GM19463 (cell line): Measurements from ENCODE around the gene WDR83.
"Not testable (repeated sequence)": the region's sequence is repeated elsewhere in the genome, so short reads cannot be mapped to it uniquely, and the experiment has no call there.

Source experiments
- ATAC-seq: cut with Tn5 transposase; IDR thresholded peaks from one replicate; pipeline ENCODE4 v1.9.1; 2021; ENCODE audit warnings: mild to moderate bottlenecking, moderate library complexity; ENCODE audit not compliant: unreplicated experiment

WDR83 gene

GRCh38 chr19:12666265-12667048, at the start of gene WDR83, which contains the start of gene MAN2B1:
WDR83 (plus strand) TSS chr19:12666807; CDS start chr19:12669791, 2,984 bp downstream.
MAN2B1 (minus strand) TSS chr19:12666742; CDS start chr19:12666701, 41 bp downstream.
- peak; percentile 68 for ATAC-seq

- ATAC-seq = no peak
These were observed 49.0 kb upstream of the WDR83 start for GRCh38 chr19:12617646-12618045.

GRCh38 chr19:12621253-12622024, 45.2 kb upstream of the WDR83 start:
- not testable (repeated sequence) for ATAC-seq

- no peak for ATAC-seq
These were observed 43.1 kb upstream of the WDR83 start for GRCh38 chr19:12623361-12624031.

GRCh38 chr19:12626958-12627357, 39.6 kb upstream of the WDR83 start:
- ATAC-seq = no peak

DNA sequence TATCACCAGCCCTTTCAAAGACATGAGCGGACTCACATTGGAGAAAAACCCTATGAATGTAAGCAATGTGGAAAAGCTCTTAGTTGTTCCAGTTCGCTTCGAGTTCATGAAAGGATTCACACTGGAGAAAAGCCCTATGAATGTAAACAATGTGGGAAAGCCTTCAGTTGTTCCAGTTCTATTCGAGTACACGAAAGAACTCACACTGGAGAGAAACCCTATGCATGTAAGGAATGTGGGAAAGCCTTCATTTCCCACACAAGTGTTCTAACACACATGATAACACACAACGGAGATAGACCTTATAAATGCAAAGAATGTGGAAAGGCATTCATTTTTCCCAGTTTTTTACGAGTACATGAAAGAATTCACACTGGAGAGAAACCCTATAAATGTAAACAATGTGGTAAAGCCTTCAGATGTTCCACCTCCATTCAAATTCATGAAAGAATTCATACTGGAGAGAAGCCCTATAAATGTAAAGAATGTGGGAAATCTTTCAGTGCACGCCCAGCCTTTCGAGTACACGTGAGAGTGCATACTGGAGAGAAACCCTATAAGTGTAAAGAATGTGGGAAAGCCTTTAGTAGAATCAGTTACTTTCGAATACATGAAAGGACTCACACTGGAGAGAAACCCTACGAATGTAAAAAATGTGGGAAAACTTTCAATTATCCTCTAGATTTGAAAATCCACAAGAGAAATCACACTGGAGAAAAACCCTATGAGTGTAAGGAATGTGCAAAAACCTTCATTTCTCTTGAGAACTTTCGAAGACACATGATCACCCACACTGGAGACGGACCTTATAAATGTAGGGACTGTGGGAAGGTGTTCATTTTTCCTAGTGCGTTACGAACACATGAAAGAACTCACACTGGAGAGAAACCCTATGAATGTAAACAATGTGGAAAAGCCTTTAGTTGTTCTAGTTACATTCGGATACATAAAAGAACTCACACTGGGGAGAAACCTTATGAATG, 38.3 kb upstream of the WDR83 start:
- no peak for ATAC-seq

GRCh38 chr19:12629215-12629614, 37.4 kb upstream of the WDR83 start:
- no peak for ATAC-seq

GRCh38 chr19:12636631-12637030, 30.0 kb upstream of the WDR83 start:
- ATAC-seq = no peak

- no peak for ATAC-seq
These were observed 27.9 kb upstream of the WDR83 start for GRCh38 chr19:12638611-12639182.

GRCh38 chr19:12639901-12640613, 26.6 kb upstream of the WDR83 start:
- ATAC-seq = no peak

DNA sequence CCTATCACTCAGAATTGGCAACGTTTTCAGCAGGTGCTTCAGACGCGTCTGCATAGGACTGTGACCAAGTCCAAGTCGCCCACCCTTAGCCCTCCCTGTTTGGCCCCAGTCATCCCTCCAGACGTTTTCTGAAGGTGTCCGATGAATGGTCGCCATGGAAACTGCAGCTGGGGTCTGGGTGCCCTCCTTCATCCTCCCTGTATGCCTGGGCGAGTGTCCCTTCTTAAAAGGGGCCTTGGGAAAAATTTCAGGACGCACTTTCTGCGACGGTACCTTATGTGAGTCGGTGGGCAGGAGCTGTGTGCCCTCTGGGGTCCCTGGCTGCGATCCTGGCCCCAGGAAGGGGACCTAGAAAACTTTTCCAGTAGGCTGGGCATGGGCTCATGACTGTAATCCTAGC, 25.2 kb upstream of the WDR83 start:
- no peak for ATAC-seq

DNA sequence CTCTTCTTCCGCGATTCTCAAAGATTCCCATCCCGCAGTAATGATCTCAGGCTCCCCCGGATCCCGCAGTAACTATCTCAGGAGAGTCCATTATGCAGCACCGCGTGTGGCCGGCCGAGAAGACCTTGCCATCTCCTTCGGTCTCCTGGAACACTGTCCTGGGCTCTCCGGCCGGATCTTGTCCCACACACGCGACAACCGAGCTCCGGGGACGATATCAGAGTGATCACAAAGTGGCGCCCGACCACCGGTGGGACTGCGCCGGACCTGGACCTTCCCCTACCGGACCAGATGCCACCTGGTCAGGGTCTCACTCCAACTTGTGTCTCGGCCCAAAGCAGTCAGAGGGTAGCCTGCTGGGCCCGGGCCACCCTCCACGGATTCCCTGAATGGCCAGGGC, 24.1 kb upstream of the WDR83 start:
- no peak for ATAC-seq

GRCh38 chr19:12643716-12644115, 22.9 kb upstream of the WDR83 start:
- ATAC-seq = not testable (repeated sequence)

GRCh38 chr19:12646551-12646950, 20.1 kb upstream of the WDR83 start:
- ATAC-seq = no peak

DNA sequence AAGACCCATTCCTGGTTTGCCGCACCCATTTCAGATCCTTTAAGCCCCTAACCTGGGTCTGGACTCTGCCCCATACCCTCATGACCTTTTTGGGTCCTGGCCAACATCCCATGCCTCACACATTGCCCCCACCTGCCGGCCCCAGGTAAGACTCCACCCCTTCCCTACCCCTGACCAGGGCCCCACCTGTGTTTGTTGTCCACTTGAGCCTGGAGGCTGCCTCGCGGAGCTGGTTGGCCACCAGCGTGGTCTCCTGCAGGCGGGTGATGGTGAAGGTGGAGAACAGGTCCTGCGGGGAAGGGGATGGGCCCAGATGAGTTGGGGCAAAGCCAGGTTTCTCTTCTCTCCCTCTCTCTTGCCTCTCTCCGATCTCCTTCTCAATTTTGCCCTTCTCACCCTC, 19.6 kb upstream of the WDR83 start:
- no peak for ATAC-seq

- ATAC-seq = no peak
These were observed 19.0 kb upstream of the WDR83 start for GRCh38 chr19:12647490-12648071.

DNA sequence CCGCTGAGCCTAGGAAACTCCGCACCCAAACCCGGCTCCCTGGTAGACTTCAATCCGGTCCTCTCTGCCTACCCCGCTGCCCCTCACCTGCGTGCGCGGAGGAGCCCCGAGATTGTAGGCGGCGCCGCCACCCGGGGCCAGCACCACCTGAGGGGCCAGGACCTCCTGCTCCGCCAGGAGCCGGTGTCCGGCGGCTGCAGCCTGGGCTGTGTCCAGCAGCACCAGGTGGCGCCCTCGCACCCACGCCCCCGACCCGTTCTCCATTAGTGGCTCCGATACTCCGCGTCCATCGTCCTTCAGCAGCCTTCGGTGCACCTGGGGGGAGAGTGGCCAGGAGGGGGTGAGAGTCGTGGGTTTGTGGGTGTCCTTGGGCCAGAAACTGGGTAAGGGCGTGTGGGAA, 18.5 kb upstream of the WDR83 start:
- no peak for ATAC-seq

GRCh38 chr19:12649941-12650340, 16.7 kb upstream of the WDR83 start:
- ATAC-seq = no peak

DNA sequence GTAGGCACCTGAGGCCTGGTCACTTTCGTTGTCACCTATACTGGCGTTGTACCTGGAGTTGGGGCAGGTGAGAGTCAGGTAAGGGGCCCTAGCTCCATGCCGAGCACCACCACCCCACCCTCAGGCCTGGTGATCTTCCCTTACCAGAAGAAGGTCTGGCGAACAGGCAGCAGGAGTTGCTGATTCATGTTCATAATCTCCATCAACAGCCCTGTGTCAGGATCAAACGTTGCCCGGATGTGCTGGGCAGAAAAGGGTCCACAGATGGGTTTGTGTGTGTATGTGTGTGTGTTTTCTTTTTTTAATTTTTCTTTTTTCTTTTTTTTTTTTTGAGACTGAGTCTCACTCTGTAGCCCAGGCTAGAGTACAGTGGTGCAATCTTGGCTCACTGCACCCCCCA, 14.4 kb upstream of the WDR83 start:
- no peak for ATAC-seq
